H9 (cell line): ENCODE data around the gene CISD3. TPM values are rescaled to one million over a fixed set of nuclear protein-coding genes. Genes with fewer than 3 reads are reported as not detected.

ENCODE experiments used
- DNase-seq: peaks from one replicate; pipeline ENCODE4 v3.0.0-alpha.2; 2017
- H2AFZ ChIP-seq: one replicate; pipeline ENCODE4 v1.6.1; 2013; ENCODE audit warnings: mild to moderate bottlenecking, low read length, control low read depth, moderate library complexity
- H2AK5ac ChIP-seq: 2 replicates; pipeline ENCODE4 v1.6.1; 2013; ENCODE audit warnings: low read length, control low read depth, mixed read lengths; ENCODE audit not compliant: insufficient read length
- H2BK120ac ChIP-seq: one replicate; pipeline ENCODE4 v1.6.1; 2013; ENCODE audit warnings: low read depth, mild to moderate bottlenecking, low read length, control low read depth, inconsistent platforms; ENCODE audit not compliant: poor library complexity, severe bottlenecking
- H2BK12ac ChIP-seq: 2 replicates; pipeline ENCODE4 v1.6.1; 2013; ENCODE audit warnings: low read length, control low read depth, mixed read lengths, low read depth; ENCODE audit not compliant: insufficient read length
- H2BK15ac ChIP-seq: 2 replicates; pipeline ENCODE4 v1.6.1; 2013; ENCODE audit warnings: low read depth, low read length, control low read depth
- H2BK20ac ChIP-seq: one replicate; pipeline ENCODE4 v1.6.1; 2013; ENCODE audit warnings: low read depth, mild to moderate bottlenecking, low read length, control low read depth, inconsistent platforms; ENCODE audit not compliant: poor library complexity, severe bottlenecking
- H2BK5ac ChIP-seq: 2 replicates; pipeline ENCODE4 v1.6.1; 2013; ENCODE audit warnings: low read length, control low read depth, mixed read lengths; ENCODE audit not compliant: insufficient read length
- H3K14ac ChIP-seq: 2 replicates; pipeline ENCODE4 v1.6.1; 2013; ENCODE audit warnings: low read length, control low read depth; ENCODE audit not compliant: insufficient read depth
- H3K18ac ChIP-seq: 2 replicates; pipeline ENCODE4 v1.6.1; 2013; ENCODE audit warnings: low read depth, mild to moderate bottlenecking, mixed read lengths, low read length, control low read depth; ENCODE audit not compliant: insufficient read length
- H3K23ac ChIP-seq: 2 replicates; pipeline ENCODE4 v1.6.1; 2013; ENCODE audit warnings: low read length, control low read depth, mixed read lengths, low read depth; ENCODE audit not compliant: insufficient read length
- H3K23me2 ChIP-seq: 2 replicates; pipeline ENCODE4 v1.6.1; 2013; ENCODE audit warnings: low read depth, mild to moderate bottlenecking, mixed read lengths, low read length, control low read depth; ENCODE audit not compliant: insufficient read length, poor library complexity, severe bottlenecking
- H3K27ac ChIP-seq: 2 replicates; pipeline ENCODE4 v1.5.1; 2013; ENCODE audit warnings: low read length, control low read depth, mixed read lengths, low read depth; ENCODE audit not compliant: insufficient read length
- H3K27me3 ChIP-seq: 2 replicates; pipeline ENCODE4 v1.6.1; 2013; ENCODE audit warnings: low read length, control low read depth, inconsistent platforms; ENCODE audit not compliant: insufficient read depth
- H3K4ac ChIP-seq: 2 replicates; pipeline ENCODE4 v1.6.1; 2013; ENCODE audit warnings: low read depth, mild to moderate bottlenecking, control low read depth, inconsistent platforms, low read length, moderate library complexity
- H3K4me1 ChIP-seq: 2 replicates; pipeline ENCODE4 v1.6.1; 2013; ENCODE audit warnings: low read length, control low read depth, inconsistent platforms; ENCODE audit not compliant: insufficient read depth
- H3K4me2 ChIP-seq: 2 replicates; pipeline ENCODE4 v1.6.1; 2013; ENCODE audit warnings: low read length, control low read depth, mixed read lengths; ENCODE audit not compliant: insufficient read length, insufficient read depth
- H3K56ac ChIP-seq: 2 replicates; pipeline ENCODE4 v1.6.1; 2013; ENCODE audit warnings: low read depth, mild to moderate bottlenecking, mixed read lengths, low read length, control low read depth; ENCODE audit not compliant: insufficient read length
- H3K79me1 ChIP-seq: 2 replicates; pipeline ENCODE4 v1.6.1; 2013; ENCODE audit warnings: low read depth, mild to moderate bottlenecking, moderate library complexity, low read length, control low read depth, inconsistent platforms; ENCODE audit not compliant: insufficient read depth, poor library complexity, severe bottlenecking
- H3K79me2 ChIP-seq: 2 replicates; pipeline ENCODE4 v1.6.1; 2013; ENCODE audit warnings: low read length, control low read depth, inconsistent platforms; ENCODE audit not compliant: insufficient read depth
- H3K9ac ChIP-seq: 2 replicates; pipeline ENCODE4 v1.6.1; 2013; ENCODE audit warnings: low read length, control low read depth, mixed read lengths; ENCODE audit not compliant: insufficient read length; ENCODE audit errors: extremely low read depth
- H3K9me3 ChIP-seq: one replicate; pipeline ENCODE4 v1.6.1; 2013; ENCODE audit warnings: low read depth, low read length, inconsistent platforms; ENCODE audit not compliant: control insufficient read depth
- H3T11ph ChIP-seq: one replicate; pipeline ENCODE4 v1.6.1; 2013; ENCODE audit warnings: mild to moderate bottlenecking, low read length, control low read depth, inconsistent platforms
- H4K20me1 ChIP-seq: one replicate; pipeline ENCODE4 v1.6.1; 2013; ENCODE audit not compliant: control insufficient read depth, insufficient read length, insufficient read depth
- H4K5ac ChIP-seq: 2 replicates; pipeline ENCODE4 v1.6.1; 2013; ENCODE audit warnings: low read depth, mild to moderate bottlenecking, mixed read lengths, low read length, control low read depth; ENCODE audit not compliant: insufficient read length
- H4K8ac ChIP-seq: replicated peaks from 2 replicates; pipeline ENCODE4 v1.6.1; 2013; ENCODE audit warnings: low read length, control low read depth, mixed read lengths, low read depth; ENCODE audit not compliant: insufficient read length
- H4K91ac ChIP-seq: 2 replicates; pipeline ENCODE4 v1.6.1; 2013; ENCODE audit warnings: low read depth, mild to moderate bottlenecking, moderate library complexity, mixed read lengths, low read length, control low read depth; ENCODE audit not compliant: insufficient read length
- H3K27ac Mint-ChIP-seq, 3 experiments: 2 replicates in 2 of 3; 3 replicates in 1 of 3; pipeline ENCODE4 v1.8.0; 2020 to 2021; ENCODE audit warnings: mixed read lengths in 3 of 3, mild to moderate bottlenecking in 1 of 3, moderate library complexity in 1 of 3
- H3K27me3 Mint-ChIP-seq: 2 replicates; pipeline ENCODE4 v1.8.0; 2021; ENCODE audit warnings: low read depth, mild to moderate bottlenecking, moderate library complexity, mixed read lengths
- H3K36me3 Mint-ChIP-seq, 3 experiments: 2 replicates in 2 of 3; 3 replicates in 1 of 3; pipeline ENCODE4 v1.8.0; 2020 to 2021; ENCODE audit warnings: low read depth in 3 of 3, mixed read lengths in 3 of 3; ENCODE audit not compliant: insufficient read depth in 1 of 3
- H3K4me1 Mint-ChIP-seq, 2 experiments: 2 replicates each; pipeline ENCODE4 v1.8.0; 2020; ENCODE audit warnings: mixed read lengths in 2 of 2
- H3K4me3 Mint-ChIP-seq, 2 experiments: 2 replicates in 1 of 2; 3 replicates in 1 of 2; pipeline ENCODE4 v1.8.0; 2020 to 2021; ENCODE audit warnings: mild to moderate bottlenecking in 2 of 2, mixed read lengths in 2 of 2, moderate library complexity in 1 of 2
- H3K9me3 Mint-ChIP-seq, 2 experiments: 2 replicates in 1 of 2; 3 replicates in 1 of 2; pipeline ENCODE4 v1.8.0; 2020; ENCODE audit warnings: mild to moderate bottlenecking in 2 of 2, mixed read lengths in 2 of 2, moderate library complexity in 1 of 2
- CTCF ChIP-seq: fragments of 200-600 bp; sonication (generic); conservative IDR thresholded peaks from 3 replicates; pipeline ENCODE4 v1.8.0; 2021; ENCODE audit warnings: antibody characterized with exemption, mild to moderate bottlenecking
- WGBS: extraction: QIAGEN DNeasy Blood & Tissue Kit; methylation state at CpG from one replicate; pipeline ENCODE4 v1.1.7; 2013; ENCODE audit warnings: missing lambda C conversion rate, low lambda C conversion rate, mixed read lengths; ENCODE audit not compliant: insufficient read length; ENCODE audit errors: extremely low coverage; 5-methylcytosine and 5-hydroxymethylcytosine counted together
- total RNA-seq: library from RNA; stranded (reverse); gene quantifications from 2 replicates; pipeline ENCODE4 v1.2.1, GENCODE V29; 2021

CISD3 gene
- total RNA-seq, 1 experiment from 2014 or later, result 10.7 TPM

- no peaks in the 10 kb centered on the region for H3K9me3 ChIP-seq
- peak overlapping the region; percentile 82 to 96 for H3K4me3 Mint-ChIP-seq
- WGBS, result no CpG with 5 or more reads among the region's 27 CpGs
- H2BK5ac ChIP-seq, result no peak overlapping the region
- no peak overlapping the region for H2AK5ac ChIP-seq
- H3K27me3 Mint-ChIP-seq, result peaks cover 32% of the 10 kb centered on the region
- H2BK120ac ChIP-seq, result no peak overlapping the region
- no peak overlapping the region for H4K8ac ChIP-seq
- peaks cover 5% of the 10 kb centered on the region; the same call in 1 of the 2 replicates for H3K27me3 ChIP-seq
- peak overlapping the region; percentile 82 for H3K4me2 ChIP-seq
- no peak overlapping the region for H4K5ac ChIP-seq
- no peak overlapping the region for H2BK15ac ChIP-seq
- peaks cover 2% of the 10 kb centered on the region; the same call in 1 of the 2 replicates for H3K4me1 ChIP-seq
- H3K23ac ChIP-seq, result no peak overlapping the region
- H3K27ac Mint-ChIP-seq, result peak overlapping the region; percentile 76 to 83 (median 80); a peak in 6 of 7 replicates
- H2BK12ac ChIP-seq, result no peak overlapping the region
- TF ChIP-seq CTCF, result no peak
- H3K79me1 ChIP-seq, result no peaks in the 10 kb centered on the region
- peaks cover 3 to 29% (median 28%) of the 10 kb centered on the region in 3 experiments; a peak in 6 of 7 replicates for H3K36me3 Mint-ChIP-seq
- H3K18ac ChIP-seq, result no peak overlapping the region
- H3K56ac ChIP-seq, result no peak overlapping the region
- peak overlapping the region; percentile 50 for H3K9ac ChIP-seq
- no peak overlapping the region for H3K4ac ChIP-seq
- H4K91ac ChIP-seq, result no peak overlapping the region
- no peaks in the 10 kb centered on the region; a peak in 1 of 5 replicates for H3K9me3 Mint-ChIP-seq
- no peak overlapping the region for H3T11ph ChIP-seq
- no peaks in the 10 kb centered on the region for H3K79me2 ChIP-seq
- H4K20me1 ChIP-seq, result no peaks in the 10 kb centered on the region
- H3K23me2 ChIP-seq, result peaks cover 5% of the 10 kb centered on the region
- peaks cover 20 to 39% of the 10 kb centered on the region in 2 experiments for H3K4me1 Mint-ChIP-seq
- DNase-seq, result peak; percentile 76
- no peak overlapping the region for H3K14ac ChIP-seq
- no peak overlapping the region for H3K27ac ChIP-seq
- H2AFZ ChIP-seq, result no peak overlapping the region
- H2BK20ac ChIP-seq, result no peak overlapping the region
These were observed 612 bp downstream of the CISD3 start for GRCh38 chr17:38730526-38731379.
